Ovary (tissue), 9 donors: Measurements from ENCODE around the gene KRT71. TPM values are rescaled to one million over a fixed set of nuclear protein-coding genes. Genes with fewer than 3 reads are reported as not detected.
"Not testable (repeated sequence)": the region's sequence is repeated elsewhere in the genome, so short reads cannot be mapped to it uniquely, and the experiment has no call there.

Experiments
- DNase-seq, 5 donors: peaks; one replicate each; pipeline ENCODE4 v3.0.0-alpha.2; 2019 to 2020
- H3K27ac ChIP-seq, 2 donors: fragments of 200-600 bp; one replicate each; pipeline versions ENCODE4 v1.5.1 to v1.8.0; 2019 to 2022
- H3K27me3 ChIP-seq: fragments of 200-600 bp; one replicate; pipeline ENCODE4 v1.8.0; 2022
- H3K36me3 ChIP-seq: fragments of 200-600 bp; sonication (generic); one replicate; pipeline ENCODE4 v1.5.1; 2019
- H3K4me1 ChIP-seq: one replicate; pipeline ENCODE4 v1.8.1; 2013; ENCODE audit warnings: mild to moderate bottlenecking, moderate library complexity; ENCODE audit not compliant: insufficient read depth
- H3K4me3 ChIP-seq: fragments of 200-600 bp; sonication (generic); one replicate; pipeline ENCODE4 v1.5.1; 2017
- H3K9me3 ChIP-seq, 2 donors: fragments of 200-600 bp in 1 of 2; sonication (generic) in 1 of 2; one replicate each; pipeline versions ENCODE4 v1.5.1 to v1.8.1; 2013 to 2019; ENCODE audit warnings: mild to moderate bottlenecking in 1 of 2, moderate library complexity in 1 of 2
- EP300 ChIP-seq: sonication (generic); formaldehyde crosslinking; IDR thresholded peaks from one replicate; pipeline ENCODE4 v1.6.1; 2017; ENCODE audit warnings: antibody characterized with exemption
- POLR2A ChIP-seq: fragments of 450-650 bp; IDR thresholded peaks from one replicate; pipeline ENCODE4 v1.6.1; 2017; ENCODE audit warnings: antibody characterized with exemption, mild to moderate bottlenecking, moderate library complexity
- WGBS, 3 donors: extraction: QIAGEN DNeasy Blood & Tissue Kit in 1 of 3; methylation state at CpG; one replicate each; pipeline versions ENCODE4 v1.1.5 to v1.1.7; 2013 to 2017; 5-methylcytosine and 5-hydroxymethylcytosine counted together
- intact Hi-C, 4 donors: fragments of 100-400 bp; cut with DNase I; formaldehyde crosslinking; loops; one replicate each; pipeline versions ENCODE4 v1.11.0 to v1.15.1; 2022 to 2023
- polyA plus RNA-seq, 2 donors: library from polyadenylated mRNA; stranded (reverse); fragments of 200-250 nt in 1 of 2; fragments of 350-450 nt in 1 of 2; fragmentation: Illumina TruSeq in 1 of 2; extraction: RNeasy Lipid Tissue Mini Kit (QIAGEN cat#74804) in 1 of 2; gene quantifications; one replicate each; pipeline ENCODE4 v1.2.3, GENCODE V29; 2013 to 2014
- total RNA-seq, 7 donors: library from RNA; depleted of rRNA in 2 of 7; stranded (reverse); fragments of >200 nt in 2 of 7; fragmentation: NEBNext Ultra II Directional in 3 of 7; extraction: Animal tissue kit (Norgen Biotek cat#: 25700) in 3 of 7; gene quantifications; one replicate each; pipeline versions ENCODE4 v1.1.0 to v1.2.4, GENCODE V29; 2016 to 2023
- TF ChIP-seq, protein P1 (sequence below), 3 donors: fragments of 450-650 bp in 2 of 3; fragments of 200-600 bp in 1 of 3; IDR thresholded peaks; one replicate each; pipeline versions ENCODE4 v1.5.1 to v1.8.0; 2016 to 2022; ENCODE audit warnings: antibody characterized with exemption in 3 of 3, mild to moderate bottlenecking in 1 of 3
- donor health status: DM: no; HTN: no; CAD: no; lungs with moderate emphysema.
- donor health status: DM: no; HTN: no; CAD: no.
- donor health status: Bipolar disorder and iron deficiency.
- donor health status: DM: yes; HTN: yes; CAD: no.
- donor health status: DM: no; HTN: no; CAD: no.
- donor health status: DM: yes; HTN: yes; CAD: no.

Gene KRT71
- total and polyA plus RNA-seq, 9 donors, result not detected

DNA sequence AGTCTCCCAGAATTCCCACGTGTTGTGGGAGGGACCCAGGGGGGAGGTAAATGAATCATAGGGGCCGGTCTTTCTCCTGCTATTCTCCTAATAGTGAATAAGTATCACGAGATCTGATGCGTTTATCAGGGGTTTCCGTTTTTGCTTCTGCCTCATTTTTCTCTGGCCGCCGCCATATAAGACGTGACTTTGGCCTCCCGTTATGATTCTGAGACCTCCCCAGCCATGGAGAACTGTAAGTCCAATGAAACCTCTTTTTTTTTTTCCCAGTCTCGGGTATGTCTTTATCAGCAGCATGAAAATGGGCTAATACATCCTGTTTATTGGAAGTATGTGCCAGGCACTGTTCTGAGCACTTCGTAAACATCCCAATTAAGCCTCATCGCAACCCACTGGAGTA lies 47.5 kb upstream of the KRT71 start:
- Histone ChIP-seq H3K4me3 (no peak overlapping the region), H3K27ac (no peak overlapping the region), H3K27me3 (no peaks in the 10 kb centered on the region), H3K4me1 (no peaks in the 10 kb centered on the region), H3K36me3 (no peaks in the 10 kb centered on the region), H3K9me3 (peaks cover 0 to 7% of the 10 kb centered on the region in 2 donors)
- DNase-seq, result no peak
- intact Hi-C loops, result no loop called here
- TF ChIP-seq, protein P1, sequence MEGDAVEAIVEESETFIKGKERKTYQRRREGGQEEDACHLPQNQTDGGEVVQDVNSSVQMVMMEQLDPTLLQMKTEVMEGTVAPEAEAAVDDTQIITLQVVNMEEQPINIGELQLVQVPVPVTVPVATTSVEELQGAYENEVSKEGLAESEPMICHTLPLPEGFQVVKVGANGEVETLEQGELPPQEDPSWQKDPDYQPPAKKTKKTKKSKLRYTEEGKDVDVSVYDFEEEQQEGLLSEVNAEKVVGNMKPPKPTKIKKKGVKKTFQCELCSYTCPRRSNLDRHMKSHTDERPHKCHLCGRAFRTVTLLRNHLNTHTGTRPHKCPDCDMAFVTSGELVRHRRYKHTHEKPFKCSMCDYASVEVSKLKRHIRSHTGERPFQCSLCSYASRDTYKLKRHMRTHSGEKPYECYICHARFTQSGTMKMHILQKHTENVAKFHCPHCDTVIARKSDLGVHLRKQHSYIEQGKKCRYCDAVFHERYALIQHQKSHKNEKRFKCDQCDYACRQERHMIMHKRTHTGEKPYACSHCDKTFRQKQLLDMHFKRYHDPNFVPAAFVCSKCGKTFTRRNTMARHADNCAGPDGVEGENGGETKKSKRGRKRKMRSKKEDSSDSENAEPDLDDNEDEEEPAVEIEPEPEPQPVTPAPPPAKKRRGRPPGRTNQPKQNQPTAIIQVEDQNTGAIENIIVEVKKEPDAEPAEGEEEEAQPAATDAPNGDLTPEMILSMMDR (IDR thresholded peaks at IDR 0.05), result no peak
- TF ChIP-seq POLR2A (no peak), EP300 (no peak)
- WGBS, 3 donors, result 80 to 87% (median 84%) methylated on average over 12 of the region's 12 CpGs

DNA sequence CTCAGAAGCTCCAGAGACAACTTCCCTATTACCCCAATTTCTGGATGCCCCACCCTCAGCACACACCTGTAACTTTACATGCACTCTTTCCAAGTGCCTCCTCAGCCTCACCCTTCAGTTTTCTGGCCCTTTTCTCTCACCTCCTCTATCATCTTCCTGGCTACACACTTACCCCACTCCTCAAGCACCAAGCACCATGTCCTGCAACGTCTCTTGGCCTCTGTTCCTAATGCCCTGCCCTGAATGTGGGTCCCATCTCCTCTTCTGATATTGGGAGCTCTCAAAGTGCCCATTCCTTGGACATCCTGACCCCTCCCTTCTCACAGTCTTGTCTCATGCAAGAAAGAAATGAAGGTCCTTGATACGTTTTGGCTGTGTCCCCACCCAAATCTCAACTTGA lies 47.1 kb upstream of the KRT71 start:
- no peak for DNase-seq
- no peaks in the 10 kb centered on the region for H3K27me3 ChIP-seq

DNA sequence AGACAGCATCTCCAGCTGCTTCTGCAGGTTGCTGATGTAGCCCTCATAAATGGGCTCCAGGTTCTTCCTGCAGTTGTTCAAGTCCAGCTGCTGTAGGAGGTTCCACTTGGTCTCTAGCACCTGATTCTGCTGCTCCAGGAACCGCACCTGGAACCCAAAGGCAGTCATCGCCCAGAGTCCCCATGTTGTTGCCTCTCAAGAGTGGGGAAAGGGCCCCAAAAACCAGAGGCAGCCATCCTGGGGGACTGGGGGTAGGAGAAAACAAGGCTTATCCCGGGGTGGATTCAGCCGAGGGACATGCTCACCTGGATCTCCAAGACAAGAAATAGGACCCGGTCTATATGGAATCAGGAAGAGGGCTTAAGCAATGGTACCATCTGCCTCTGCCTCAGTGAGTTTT lies 46.0 kb upstream of the KRT71 start:
- H3K9me3 ChIP-seq, result peaks cover 0 to 7% of the 10 kb centered on the region in 2 donors
- no peak for DNase-seq
- no peak overlapping the region for H3K4me3 ChIP-seq
- no peak for TF ChIP-seq EP300
- TF ChIP-seq, protein P1 (IDR thresholded peaks at IDR 0.05), result no peak
- TF ChIP-seq POLR2A, result no peak
- H3K27ac ChIP-seq, result no peak overlapping the region
- H3K36me3 ChIP-seq, result no peaks in the 10 kb centered on the region
- H3K4me1 ChIP-seq, result no peaks in the 10 kb centered on the region
- intact Hi-C loops, result no loop called here
- H3K27me3 ChIP-seq, result no peaks in the 10 kb centered on the region
- WGBS, 3 donors, result 87% methylated on average over 5 of the region's 5 CpGs

More for the DNA sequence above, 47.1 kb upstream of the KRT71 start:
- H3K9me3 ChIP-seq, result peaks cover 0 to 7% of the 10 kb centered on the region in 2 donors
- intact Hi-C loops, result no loop called here
- WGBS, 3 donors, result 47 to 56% (median 48%) methylated on average over 2 of the region's 2 CpGs
- no peaks in the 10 kb centered on the region for H3K4me1 ChIP-seq
- no peak for TF ChIP-seq EP300
- TF ChIP-seq, protein P1 (IDR thresholded peaks at IDR 0.05), result no peak
- no peak for TF ChIP-seq POLR2A
- H3K4me3 ChIP-seq, result no peak overlapping the region
- H3K27ac ChIP-seq, result no peak overlapping the region
- H3K36me3 ChIP-seq, result no peaks in the 10 kb centered on the region

DNA sequence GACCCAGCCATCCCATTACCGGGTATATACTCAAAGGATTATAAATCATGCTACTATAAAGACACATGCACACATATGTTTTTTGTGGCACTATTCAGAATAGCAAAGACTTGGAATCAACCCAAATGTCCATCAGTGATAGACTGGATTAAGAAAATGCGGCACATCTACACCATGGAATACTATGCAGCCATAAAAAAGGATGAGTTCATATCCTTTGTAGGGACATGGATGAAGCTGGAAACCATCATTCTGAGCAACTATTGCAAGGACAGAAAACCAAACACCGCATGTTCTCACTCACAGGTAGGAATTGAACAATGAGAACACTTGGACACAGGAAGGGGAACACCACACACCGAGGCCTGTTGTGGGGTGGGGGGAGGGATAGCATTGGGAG lies 41.3 kb upstream of the KRT71 start:
- H3K36me3 ChIP-seq, H3K27ac ChIP-seq, intact Hi-C loops, DNase-seq, H3K4me1 ChIP-seq, H3K27me3 ChIP-seq, H3K9me3 ChIP-seq, H3K4me3 ChIP-seq: not testable (repeated sequence)
- WGBS, 3 donors, result 82 to 90% (median 85%) methylated on average over 4 of the region's 4 CpGs

DNA sequence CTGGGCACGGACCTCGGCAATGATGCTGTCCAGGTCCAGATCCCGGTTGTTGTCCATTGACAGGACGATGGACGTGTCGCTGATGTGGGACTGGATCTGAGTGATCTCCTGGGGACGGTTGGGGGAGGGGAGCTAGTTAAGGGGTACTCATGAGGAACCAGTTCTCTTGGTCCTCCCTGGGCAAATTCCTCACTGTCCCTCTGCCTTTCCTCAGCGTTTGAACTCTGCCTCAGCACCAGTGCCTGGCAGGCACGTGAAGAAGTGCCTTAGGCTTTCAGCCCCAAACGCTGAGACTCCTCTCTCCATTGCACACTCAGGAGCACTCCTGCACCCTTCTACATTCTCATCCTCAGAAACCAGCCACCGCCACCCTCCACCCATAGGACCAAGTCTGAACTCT lies 38.6 kb upstream of the KRT71 start:
- TF ChIP-seq, protein P1 (IDR thresholded peaks at IDR 0.05), result no peak
- TF ChIP-seq POLR2A (no peak), EP300 (no peak)
- Histone ChIP-seq H3K4me3 (no peak overlapping the region), H3K4me1 (no peaks in the 10 kb centered on the region), H3K9me3 (no peaks in the 10 kb centered on the region), H3K36me3 (no peaks in the 10 kb centered on the region), H3K27ac (no peak overlapping the region), H3K27me3 (no peaks in the 10 kb centered on the region)
- intact Hi-C loops, result no loop called here
- 85 to 90% (median 90%) methylated on average over 11 of the region's 11 CpGs for WGBS, 3 donors
- DNase-seq, result no peak
